SK-N-MC (cell line): ENCODE results near the gene MAPT.

ENCODE experiments used
- EZH2 ChIP-seq: fragments of 200-600 bp; sonication (generic); IDR thresholded peaks from one replicate; pipeline ENCODE4 v1.6.1; 2017; ENCODE audit warnings: antibody characterized with exemption
- POLR2AphosphoS5 ChIP-seq: IDR thresholded peaks from 2 replicates; pipeline ENCODE4 v1.6.1; 2012; ENCODE audit warnings: mild to moderate bottlenecking, low read depth, low read length, borderline replicate concordance

- TF ChIP-seq POLR2AphosphoS5: no peak
- no peak for TF ChIP-seq EZH2
Measured at GRCh38 chr17:46000757-46001156, 106.4 kb downstream of the MAPT start.
